Smooth muscle cell (in vitro differentiated cells): ENCODE measurements around the gene USP40. TPM values are rescaled to one million over a fixed set of nuclear protein-coding genes. Genes with fewer than 3 reads are reported as not detected.
A peak's percentile ranks its signal among the peaks of the same experiment; 100 is the strongest.

Source experiments
- DNase-seq: peaks from one replicate; lab custom pipeline; 2025; ENCODE audit not compliant: unreplicated experiment; lab: John Stamatoyannopoulos, UW
- H2AFZ ChIP-seq: fragments of 200-600 bp; sonication (generic); 2 replicates; pipeline ENCODE4 v1.6.0; 2016; ENCODE audit warnings: antibody characterized with exemption, low read depth, mild to moderate bottlenecking
- H3F3A ChIP-seq: fragments of 200-600 bp; sonication (generic); 2 replicates; pipeline ENCODE4 v1.6.0; 2017; ENCODE audit warnings: antibody characterized with exemption, low read depth
- H3K27ac ChIP-seq: fragments of 200-600 bp; sonication (generic); 2 replicates; pipeline ENCODE4 v1.5.1; 2016; ENCODE audit warnings: low read depth, mild to moderate bottlenecking
- H3K27me3 ChIP-seq: fragments of 200-600 bp; sonication (generic); 2 replicates; pipeline ENCODE4 v1.6.1; 2016; ENCODE audit warnings: low read depth, mild to moderate bottlenecking
- H3K36me3 ChIP-seq: fragments of 200-600 bp; sonication (generic); 2 replicates; pipeline ENCODE4 v1.5.1; 2016; ENCODE audit warnings: low read depth
- H3K4me1 ChIP-seq: fragments of 200-600 bp; sonication (generic); 2 replicates; pipeline ENCODE4 v1.5.1; 2016; ENCODE audit warnings: low read depth
- H3K4me2 ChIP-seq: fragments of 200-600 bp; sonication (generic); 2 replicates; pipeline ENCODE4 v1.6.0; 2016; ENCODE audit warnings: mild to moderate bottlenecking
- H3K4me3 ChIP-seq: fragments of 200-600 bp; sonication (generic); 2 replicates; pipeline ENCODE4 v1.5.1; 2016; ENCODE audit warnings: mild to moderate bottlenecking
- H3K79me2 ChIP-seq: fragments of 200-600 bp; sonication (generic); 2 replicates; pipeline ENCODE4 v1.6.0; 2016; ENCODE audit warnings: low read depth, mild to moderate bottlenecking
- H3K9ac ChIP-seq: fragments of 200-600 bp; sonication (generic); 2 replicates; pipeline ENCODE4 v1.6.0; 2016; ENCODE audit warnings: low read depth
- H3K9me3 ChIP-seq: fragments of 200-600 bp; sonication (generic); replicated peaks from 2 replicates; pipeline ENCODE4 v1.5.1; 2016; ENCODE audit warnings: low read depth
- H4K20me1 ChIP-seq: fragments of 200-600 bp; sonication (generic); 2 replicates; pipeline ENCODE4 v1.6.0; 2016; ENCODE audit warnings: low read depth
- WGBS: methylation state at CpG from one replicate; pipeline ENCODE4 v1.1.7; 2016; ENCODE audit warnings: low lambda C conversion rate; 5-methylcytosine and 5-hydroxymethylcytosine counted together
- polyA plus RNA-seq: library from polyadenylated mRNA; unstranded; fragments of >200 nt; fragmentation: Nextera tagmentation; extraction: Ambion mirVana; gene quantifications from 2 replicates; pipeline ENCODE4 v1.2.1, GENCODE V29; 2016
- total RNA-seq: library from RNA; depleted of rRNA; stranded (reverse); fragments of >200 nt; gene quantifications from 2 replicates; pipeline ENCODE4 v1.2.3, GENCODE V29; 2014
- TF ChIP-seq, protein P1 (sequence below): fragments of 200-600 bp; sonication (generic); IDR thresholded peaks from 2 replicates; pipeline ENCODE4 v1.5.1; 2017; ENCODE audit warnings: borderline replicate concordance, mild to moderate bottlenecking, antibody characterized with exemption; ENCODE audit not compliant: insufficient read depth, poor library complexity, severe bottlenecking

The USP40 gene
- total and polyA plus RNA-seq, 2 experiments from 2014 or later, result 9.4 to 23.6 TPM

DNA sequence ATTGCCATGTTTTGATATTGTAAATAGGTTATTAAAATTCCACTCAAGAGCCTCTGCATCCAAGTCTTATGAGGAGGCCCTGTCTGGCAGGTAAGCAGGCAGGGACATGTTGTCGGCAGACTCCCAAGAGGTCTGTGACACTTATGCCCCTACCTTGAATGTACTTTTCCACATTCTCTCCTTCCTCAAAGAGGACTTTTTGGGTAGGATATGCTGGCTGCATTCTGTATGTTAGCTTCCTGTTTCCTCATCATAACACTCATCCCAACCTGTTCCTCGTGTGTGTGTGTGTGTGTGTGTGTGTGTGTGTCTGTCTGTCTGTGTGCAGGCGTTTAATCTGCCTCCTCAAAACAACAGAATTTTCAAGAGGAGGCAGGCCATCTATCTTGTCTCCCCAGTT is 75.3 kb downstream of the USP40 start:
- Histone ChIP-seq H3K27ac (peak overlapping the region; percentile 95), H3K79me2 (no peaks in the 10 kb centered on the region), H3K27me3 (no peaks in the 10 kb centered on the region), H3K4me3 (no peak overlapping the region), H3K9ac (no peak overlapping the region), H4K20me1 (no peaks in the 10 kb centered on the region), H2AFZ (no peak overlapping the region), H3K4me2 (no peak overlapping the region), H3K9me3 (no peaks in the 10 kb centered on the region), H3K4me1 (peaks cover 21% of the 10 kb centered on the region), H3F3A (peaks cover 12% of the 10 kb centered on the region), H3K36me3 (no peaks in the 10 kb centered on the region)
- WGBS, result 87% methylated on average over 3 of the region's 3 CpGs
- DNase-seq, result no peak
- TF ChIP-seq, protein P1, sequence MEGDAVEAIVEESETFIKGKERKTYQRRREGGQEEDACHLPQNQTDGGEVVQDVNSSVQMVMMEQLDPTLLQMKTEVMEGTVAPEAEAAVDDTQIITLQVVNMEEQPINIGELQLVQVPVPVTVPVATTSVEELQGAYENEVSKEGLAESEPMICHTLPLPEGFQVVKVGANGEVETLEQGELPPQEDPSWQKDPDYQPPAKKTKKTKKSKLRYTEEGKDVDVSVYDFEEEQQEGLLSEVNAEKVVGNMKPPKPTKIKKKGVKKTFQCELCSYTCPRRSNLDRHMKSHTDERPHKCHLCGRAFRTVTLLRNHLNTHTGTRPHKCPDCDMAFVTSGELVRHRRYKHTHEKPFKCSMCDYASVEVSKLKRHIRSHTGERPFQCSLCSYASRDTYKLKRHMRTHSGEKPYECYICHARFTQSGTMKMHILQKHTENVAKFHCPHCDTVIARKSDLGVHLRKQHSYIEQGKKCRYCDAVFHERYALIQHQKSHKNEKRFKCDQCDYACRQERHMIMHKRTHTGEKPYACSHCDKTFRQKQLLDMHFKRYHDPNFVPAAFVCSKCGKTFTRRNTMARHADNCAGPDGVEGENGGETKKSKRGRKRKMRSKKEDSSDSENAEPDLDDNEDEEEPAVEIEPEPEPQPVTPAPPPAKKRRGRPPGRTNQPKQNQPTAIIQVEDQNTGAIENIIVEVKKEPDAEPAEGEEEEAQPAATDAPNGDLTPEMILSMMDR, result no peak

DNA sequence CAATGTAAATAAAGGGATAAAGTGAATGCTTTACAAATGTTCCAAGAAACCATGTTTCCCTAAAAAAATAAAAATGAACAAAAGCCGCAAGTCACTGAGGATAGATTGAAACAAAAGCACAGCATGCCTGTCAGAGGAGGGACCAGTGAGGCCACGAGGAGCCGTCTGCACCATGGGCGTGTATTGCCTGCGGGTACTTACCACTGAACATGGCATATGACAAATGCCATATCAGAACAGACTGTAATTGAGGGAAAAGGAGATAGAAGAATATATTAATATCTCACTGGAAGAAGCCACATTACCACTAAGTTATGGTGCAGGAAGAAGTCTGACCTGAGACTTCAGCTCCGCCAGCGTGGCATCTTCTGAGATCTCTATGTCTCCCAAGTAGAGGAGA is 75.8 kb downstream of the USP40 start:
- H3K4me1 ChIP-seq, result peaks cover 21% of the 10 kb centered on the region
- H3K4me2 ChIP-seq, result peak overlapping the region; percentile 20
- H3K4me3 ChIP-seq, result no peak overlapping the region
- peak overlapping the region; percentile 12 for H2AFZ ChIP-seq
- H3K27me3 ChIP-seq, result no peaks in the 10 kb centered on the region
- 96% methylated on average over 7 of the region's 7 CpGs for WGBS
- TF ChIP-seq, protein P1, result no peak
- no peak overlapping the region for H3K9ac ChIP-seq
- H3K36me3 ChIP-seq, result no peaks in the 10 kb centered on the region
- no peaks in the 10 kb centered on the region for H3K79me2 ChIP-seq
- no peak for DNase-seq
- no peaks in the 10 kb centered on the region for H3K9me3 ChIP-seq
- no peaks in the 10 kb centered on the region for H4K20me1 ChIP-seq
- H3F3A ChIP-seq, result peaks cover 12% of the 10 kb centered on the region
- H3K27ac ChIP-seq, result peak overlapping the region; percentile 95

DNA sequence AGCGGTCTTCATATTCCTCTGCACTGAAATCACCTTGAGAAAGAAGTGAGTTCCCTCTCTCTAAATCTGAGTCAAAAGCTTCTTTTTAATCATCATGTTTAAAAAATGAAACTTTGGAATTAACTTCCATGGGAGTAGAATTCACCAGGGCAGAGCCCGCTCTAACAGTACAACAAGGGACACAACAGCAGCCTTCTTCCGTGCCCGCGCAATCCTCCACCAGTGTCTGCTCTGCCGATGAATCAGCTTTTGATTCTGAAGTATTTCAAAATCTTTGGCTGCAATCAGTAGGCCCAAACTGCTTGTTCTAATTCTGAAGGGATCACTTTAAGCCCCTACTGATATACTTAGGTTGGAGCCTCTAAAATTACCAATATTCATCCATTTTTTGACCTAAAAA is 76.9 kb downstream of the USP40 start:
- WGBS, result 25% methylated on average over 6 of the region's 6 CpGs
- peak overlapping the region; percentile 95 for H3K27ac ChIP-seq

DNA sequence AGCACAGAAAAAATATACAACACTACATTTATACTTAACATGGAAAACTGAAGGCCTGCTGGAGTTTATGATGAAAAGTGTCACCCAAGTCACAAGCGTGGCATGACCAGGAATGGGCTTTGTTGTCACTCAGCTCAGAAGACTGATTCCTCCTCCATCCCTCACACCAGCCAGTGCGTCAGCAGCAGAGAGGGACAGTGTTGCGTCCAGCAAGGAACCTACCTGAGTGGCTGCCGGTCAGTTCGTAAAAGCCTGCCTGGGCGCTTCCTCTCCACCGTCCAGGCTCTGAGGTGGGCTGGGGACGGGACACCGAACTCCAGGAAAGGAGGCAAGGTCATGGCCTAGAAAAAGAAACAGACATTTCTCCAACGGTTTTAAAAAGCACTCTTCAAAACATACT is 77.4 kb downstream of the USP40 start:
- H4K20me1 ChIP-seq, result no peaks in the 10 kb centered on the region
- TF ChIP-seq, protein P1, result no peak
- DNase-seq, result no peak
- no peaks in the 10 kb centered on the region for H3K79me2 ChIP-seq
- peak overlapping the region; percentile 70 for H3K4me2 ChIP-seq
- peaks cover 12% of the 10 kb centered on the region for H3F3A ChIP-seq
- H2AFZ ChIP-seq, result no peak overlapping the region
- WGBS, result 86% methylated on average over 10 of the region's 10 CpGs
- H3K9me3 ChIP-seq, result no peaks in the 10 kb centered on the region
- peak overlapping the region; percentile 95 for H3K27ac ChIP-seq
- no peak overlapping the region for H3K4me3 ChIP-seq
- H3K36me3 ChIP-seq, result no peaks in the 10 kb centered on the region
- no peaks in the 10 kb centered on the region for H3K27me3 ChIP-seq
- peak overlapping the region; percentile 30 for H3K9ac ChIP-seq
- H3K4me1 ChIP-seq, result peaks cover 21% of the 10 kb centered on the region

More for the DNA sequence above, 76.9 kb downstream of the USP40 start:
- Histone ChIP-seq H3F3A (peaks cover 12% of the 10 kb centered on the region), H3K27me3 (no peaks in the 10 kb centered on the region), H3K4me3 (no peak overlapping the region), H3K36me3 (no peaks in the 10 kb centered on the region), H3K79me2 (no peaks in the 10 kb centered on the region), H3K4me2 (peak overlapping the region; percentile 70), H2AFZ (no peak overlapping the region), H4K20me1 (no peaks in the 10 kb centered on the region), H3K9ac (peak overlapping the region; percentile 30), H3K4me1 (peaks cover 21% of the 10 kb centered on the region), H3K9me3 (no peaks in the 10 kb centered on the region)
- no peak for DNase-seq
- TF ChIP-seq, protein P1, result no peak
